Adipose tissue (tissue), 3 donors: ENCODE measurements around the gene ZDHHC11. TPM values are rescaled to one million over a fixed set of nuclear protein-coding genes. Genes with fewer than 3 reads are reported as not detected.
"Not testable (repeated sequence)": the region's sequence is repeated elsewhere in the genome, so short reads cannot be mapped to it uniquely, and the experiment has no call there.

ENCODE experiments used
- H3K27ac ChIP-seq: one replicate; pipeline ENCODE4 v1.5.1; 2013; ENCODE audit warnings: low read depth, low read length
- WGBS, 3 donors: extraction: QIAGEN DNeasy Blood & Tissue Kit; methylation state at CpG; one replicate each; pipeline ENCODE4 v1.1.7; 2013; 5-methylcytosine and 5-hydroxymethylcytosine counted together
- polyA plus RNA-seq, 3 donors: library from polyadenylated mRNA; stranded (reverse); fragments of 200-250 nt; gene quantifications; one replicate each; pipeline ENCODE4 v1.2.3, GENCODE V29; 2013
- donor health status: healthy with polysubstance abuse.
- donor health status: Bipolar disorder and iron deficiency.
- donor health status: healthy.

The ZDHHC11 gene
- polyA plus RNA-seq, 3 donors: 3.1 to 5.1 (median 4.4) TPM

GRCh38 chr5:774304-774703 lies 76.5 kb downstream of the ZDHHC11 start:
- not testable (repeated sequence) for H3K27ac ChIP-seq
- 78 to 93% (median 93%) methylated on average over 6 of the region's 6 CpGs for WGBS, 3 donors

- 45 to 91% (median 83%) methylated on average over 12 of the region's 12 CpGs for WGBS, 3 donors
- H3K27ac ChIP-seq: no peak overlapping the region
Measured at GRCh38 chr5:773517-774264, 77.1 kb downstream of the ZDHHC11 start.

GRCh38 chr5:772931-773330 lies 77.9 kb downstream of the ZDHHC11 start:
- not testable (repeated sequence) for H3K27ac ChIP-seq

GRCh38 chr5:772547-772890 lies 78.3 kb downstream of the ZDHHC11 start:
- 72 to 87% (median 75%) methylated on average over 2 to 5 of the region's 14 CpGs for WGBS, 3 donors
- H3K27ac ChIP-seq: not testable (repeated sequence)

More at GRCh38 chr5:772931-773330, 77.9 kb downstream of the ZDHHC11 start:
- 76 to 88% (median 78%) methylated on average over 13 of the region's 13 CpGs for WGBS, 3 donors

- WGBS, 3 donors: 72 to 79% (median 79%) methylated on average over 8 to 15 of the region's 31 CpGs
- H3K27ac ChIP-seq: not testable (repeated sequence)
Measured at GRCh38 chr5:771841-772546, 78.8 kb downstream of the ZDHHC11 start.

GRCh38 chr5:771087-771781 lies 79.6 kb downstream of the ZDHHC11 start:
- not testable (repeated sequence) for H3K27ac ChIP-seq
- 79 to 83% (median 80%) methylated on average over 17 to 19 of the region's 19 CpGs for WGBS, 3 donors

GRCh38 chr5:770585-770984 lies 80.2 kb downstream of the ZDHHC11 start:
- 90 to 97% (median 96%) methylated on average over 5 to 9 of the region's 10 CpGs for WGBS, 3 donors
- H3K27ac ChIP-seq: not testable (repeated sequence)

GRCh38 chr5:769485-770145 lies 81.2 kb downstream of the ZDHHC11 start:
- 89 to 94% (median 90%) methylated on average over 27 to 29 of the region's 29 CpGs for WGBS, 3 donors
- H3K27ac ChIP-seq: not testable (repeated sequence)

GRCh38 chr5:766666-767431 lies 83.9 kb downstream of the ZDHHC11 start:
- 81 to 90% (median 88%) methylated on average over 31 to 32 of the region's 32 CpGs for WGBS, 3 donors
- H3K27ac ChIP-seq: no peak overlapping the region

- WGBS, 3 donors: 88 to 94% (median 91%) methylated on average over 18 of the region's 18 CpGs
- H3K27ac ChIP-seq: no peak overlapping the region
Measured at GRCh38 chr5:765948-766631, 84.7 kb downstream of the ZDHHC11 start.

- WGBS, 3 donors: 95 to 97% (median 96%) methylated on average over 30 to 31 of the region's 31 CpGs
- H3K27ac ChIP-seq: no peak overlapping the region
Measured at GRCh38 chr5:763998-764781, 86.6 kb downstream of the ZDHHC11 start.

- no peak overlapping the region for H3K27ac ChIP-seq
- 63 to 81% (median 72%) methylated on average over 5 of the region's 5 CpGs for WGBS, 3 donors
Measured at GRCh38 chr5:763397-763796, 87.4 kb downstream of the ZDHHC11 start.

GRCh38 chr5:762996-763395 lies 87.8 kb downstream of the ZDHHC11 start:
- H3K27ac ChIP-seq: not testable (repeated sequence)
- WGBS, 3 donors: 92 to 95% (median 92%) methylated on average over 8 of the region's 8 CpGs

- 78 to 92% (median 80%) methylated on average over 8 of the region's 8 CpGs for WGBS, 3 donors
Measured at GRCh38 chr5:761854-762710, 88.7 kb downstream of the ZDHHC11 start.

GRCh38 chr5:761059-761771 lies 89.6 kb downstream of the ZDHHC11 start:
- 82 to 87% (median 86%) methylated on average over 15 of the region's 15 CpGs for WGBS, 3 donors
- no peak overlapping the region for H3K27ac ChIP-seq

More at GRCh38 chr5:761854-762710, 88.7 kb downstream of the ZDHHC11 start:
- no peak overlapping the region for H3K27ac ChIP-seq
